K562 (cell line): Measurements from ENCODE around the gene PIAS3. TPM values are rescaled to one million over a fixed set of nuclear protein-coding genes. Genes with fewer than 3 reads are reported as not detected.

Source experiments
- CBX2 ChIP-seq: fragments of 200-600 bp; sonication (generic); IDR thresholded peaks from one replicate; pipeline ENCODE4 v1.6.1; 2012; ENCODE audit warnings: mild to moderate bottlenecking, low read length, inconsistent platforms; ENCODE audit not compliant: insufficient read depth, poor library complexity, severe bottlenecking
- CUX1 ChIP-seq: fragments of 200-800 bp; sonication (Bioruptor generic); IDR thresholded peaks from 2 replicates; pipeline ENCODE4 v1.6.1; 2016; ENCODE audit warnings: missing genetic modification characterization, missing compliant biosample characterization
- POLR2G ChIP-seq: fragments of 200-400 bp; formaldehyde crosslinking; IDR thresholded peaks from 2 replicates; pipeline ENCODE4 v1.6.1; 2017; ENCODE audit warnings: low read depth, mild to moderate bottlenecking, antibody characterized with exemption, low read length, moderate library complexity
- SIN3B ChIP-seq: fragments of 450-650 bp; IDR thresholded peaks from 2 replicates; pipeline ENCODE4 v1.6.1; 2017; ENCODE audit warnings: low read depth, mild to moderate bottlenecking, moderate library complexity
- SRSF3 ChIP-seq: fragments of 200-400 bp; formaldehyde crosslinking; IDR thresholded peaks from 2 replicates; pipeline ENCODE4 v1.6.1; 2016; ENCODE audit warnings: mild to moderate bottlenecking, low read length, moderate library complexity; ENCODE audit not compliant: insufficient read depth
- ZKSCAN3 ChIP-seq: fragments of 250-450 bp; sonication (Bioruptor Pico); IDR thresholded peaks from 2 replicates; pipeline ENCODE4 v1.4.0; 2020
- ZNF444 ChIP-seq: fragments of 250-450 bp; sonication (Bioruptor Pico); IDR thresholded peaks from 2 replicates; pipeline ENCODE4 v1.4.0; 2020; ENCODE audit warnings: mild to moderate bottlenecking, moderate library complexity
- ZNF740 ChIP-seq, 3 experiments: fragments of 200-800 bp in 1 of 3; sonication (Bioruptor generic) in 1 of 3; sonication (generic) in 1 of 3; formaldehyde crosslinking in 1 of 3; IDR thresholded peaks; 2 replicates each; pipeline versions ENCODE4 v1.6.1 to v1.8.0; 2016 to 2022; ENCODE audit warnings: mild to moderate bottlenecking in 2 of 3, missing compliant biosample characterization in 2 of 3, missing genetic modification characterization in 2 of 3, missing genetic modification reagents in 1 of 3
- polyA plus RNA-seq, 8 experiments: library from polyadenylated mRNA; depleted of rRNA in 4 of 8; stranded (reverse) in 5 of 8; unstranded in 3 of 8; fragments of >200 nt; fragmentation: Nextera tagmentation in 2 of 8; fragmentation: Illumina TruSeq in 1 of 8; extraction: Ambion mirVana in 2 of 8; extraction: Trizol in 1 of 8; gene quantifications; 2 replicates each; pipeline versions ENCODE4 v1.2.1 to v1.2.3, GENCODE V29; 2011 to 2014; ENCODE audit warnings: inconsistent platforms in 1 of 8, missing spikeins in 1 of 8
- total RNA-seq, 7 experiments: library from RNA; depleted of rRNA in 6 of 7; stranded (reverse); fragments of >200 nt in 6 of 7; fragmentation: Illumina TruSeq in 2 of 7; extraction: Trizol in 2 of 7; gene quantifications; 2 replicates each; pipeline versions ENCODE4 v1.2.1 to v1.2.3, GENCODE V29; 2011 to 2021; ENCODE audit warnings: low replicate concordance in 1 of 7
- TF ChIP-seq, protein P1 (sequence below): fragments of 250-450 bp; sonication (Bioruptor Pico); IDR thresholded peaks from 2 replicates; pipeline ENCODE4 v1.8.0; 2022; ENCODE audit warnings: inconsistent platforms
- TF ChIP-seq, protein P2 (sequence below), 2 experiments: fragments of 450-650 bp; IDR thresholded peaks; 2 replicates each; pipeline ENCODE4 v1.6.1; 2018; ENCODE audit warnings: mild to moderate bottlenecking in 2 of 2, low read depth in 1 of 2; ENCODE audit not compliant: partially characterized antibody in 2 of 2

The PIAS3 gene
- total and polyA plus RNA-seq, 9 of the 15 experiments (the other 6 are each of a cell fraction or from before 2014, with no cell fraction given), result 1.1 to 25.6 (median 7.9) TPM

GRCh38 chr1:145823565-145824498 lies 35.0 kb downstream of the PIAS3 start, which contains the start of the genes POLR3C and RNF115 (continued):
- TF ChIP-seq, protein P1, sequence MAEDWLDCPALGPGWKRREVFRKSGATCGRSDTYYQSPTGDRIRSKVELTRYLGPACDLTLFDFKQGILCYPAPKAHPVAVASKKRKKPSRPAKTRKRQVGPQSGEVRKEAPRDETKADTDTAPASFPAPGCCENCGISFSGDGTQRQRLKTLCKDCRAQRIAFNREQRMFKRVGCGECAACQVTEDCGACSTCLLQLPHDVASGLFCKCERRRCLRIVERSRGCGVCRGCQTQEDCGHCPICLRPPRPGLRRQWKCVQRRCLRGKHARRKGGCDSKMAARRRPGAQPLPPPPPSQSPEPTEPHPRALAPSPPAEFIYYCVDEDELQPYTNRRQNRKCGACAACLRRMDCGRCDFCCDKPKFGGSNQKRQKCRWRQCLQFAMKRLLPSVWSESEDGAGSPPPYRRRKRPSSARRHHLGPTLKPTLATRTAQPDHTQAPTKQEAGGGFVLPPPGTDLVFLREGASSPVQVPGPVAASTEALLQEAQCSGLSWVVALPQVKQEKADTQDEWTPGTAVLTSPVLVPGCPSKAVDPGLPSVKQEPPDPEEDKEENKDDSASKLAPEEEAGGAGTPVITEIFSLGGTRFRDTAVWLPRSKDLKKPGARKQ (CRISPR knock-in tag), result no peak
- TF ChIP-seq ZNF444 (CRISPR knock-in tag) (no peak), ZKSCAN3 (CRISPR knock-in tag) (no peak), SRSF3 (no peak), ZNF740 (CRISPR knock-in tag; IDR thresholded peaks at IDR 0.05) (no peak; the same call in 1 of the 2 replicates), ZNF740 (tag; IDR thresholded peaks at IDR 0.05) (no peak), CBX2 (no peak), CUX1 (CRISPR knock-in tag) (no peak), POLR2G (peak; percentile 96), SIN3B (no peak; the same call in 1 of the 2 replicates)
- TF ChIP-seq, protein P2, sequence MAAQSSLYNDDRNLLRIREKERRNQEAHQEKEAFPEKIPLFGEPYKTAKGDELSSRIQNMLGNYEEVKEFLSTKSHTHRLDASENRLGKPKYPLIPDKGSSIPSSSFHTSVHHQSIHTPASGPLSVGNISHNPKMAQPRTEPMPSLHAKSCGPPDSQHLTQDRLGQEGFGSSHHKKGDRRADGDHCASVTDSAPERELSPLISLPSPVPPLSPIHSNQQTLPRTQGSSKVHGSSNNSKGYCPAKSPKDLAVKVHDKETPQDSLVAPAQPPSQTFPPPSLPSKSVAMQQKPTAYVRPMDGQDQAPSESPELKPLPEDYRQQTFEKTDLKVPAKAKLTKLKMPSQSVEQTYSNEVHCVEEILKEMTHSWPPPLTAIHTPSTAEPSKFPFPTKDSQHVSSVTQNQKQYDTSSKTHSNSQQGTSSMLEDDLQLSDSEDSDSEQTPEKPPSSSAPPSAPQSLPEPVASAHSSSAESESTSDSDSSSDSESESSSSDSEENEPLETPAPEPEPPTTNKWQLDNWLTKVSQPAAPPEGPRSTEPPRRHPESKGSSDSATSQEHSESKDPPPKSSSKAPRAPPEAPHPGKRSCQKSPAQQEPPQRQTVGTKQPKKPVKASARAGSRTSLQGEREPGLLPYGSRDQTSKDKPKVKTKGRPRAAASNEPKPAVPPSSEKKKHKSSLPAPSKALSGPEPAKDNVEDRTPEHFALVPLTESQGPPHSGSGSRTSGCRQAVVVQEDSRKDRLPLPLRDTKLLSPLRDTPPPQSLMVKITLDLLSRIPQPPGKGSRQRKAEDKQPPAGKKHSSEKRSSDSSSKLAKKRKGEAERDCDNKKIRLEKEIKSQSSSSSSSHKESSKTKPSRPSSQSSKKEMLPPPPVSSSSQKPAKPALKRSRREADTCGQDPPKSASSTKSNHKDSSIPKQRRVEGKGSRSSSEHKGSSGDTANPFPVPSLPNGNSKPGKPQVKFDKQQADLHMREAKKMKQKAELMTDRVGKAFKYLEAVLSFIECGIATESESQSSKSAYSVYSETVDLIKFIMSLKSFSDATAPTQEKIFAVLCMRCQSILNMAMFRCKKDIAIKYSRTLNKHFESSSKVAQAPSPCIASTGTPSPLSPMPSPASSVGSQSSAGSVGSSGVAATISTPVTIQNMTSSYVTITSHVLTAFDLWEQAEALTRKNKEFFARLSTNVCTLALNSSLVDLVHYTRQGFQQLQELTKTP (IDR thresholded peaks at IDR 0.05; ENCODE audit: low read depth in 1 of 2, partially characterized antibody in 2 of 2), result peak in 1 of 2 experiments; percentile 51
